Activated CD4-positive, alpha-beta T cell treated with anti-CD3 and anti-CD28 coated beads, Interleukin-2, amount 50 U/mL, for 24 hours (primary cell): ENCODE data around the gene ENTPD8.

Experiments used
- DNase-seq, 2 donors: peaks; one replicate each; pipeline ENCODE4 v3.0.0-alpha.2; 2020; ENCODE audit warnings: low read depth in 1 of 2, low spot score in 1 of 2

Gene ENTPD8

GRCh38 chr9:137441289-137441934, at the start of gene ENTPD8:
TSS of gene ENTPD8 (minus strand) at chr9:137441357. CDS start at chr9:137438285, 3,072 bp downstream.
- DNase-seq, result no peak

- DNase-seq, result no peak
These were observed 49.5 kb upstream of the ENTPD8 start for GRCh38 chr9:137490532-137491186.

GRCh38 chr9:137488906-137489305, 47.7 kb upstream of the ENTPD8 start:
- no peak for DNase-seq

GRCh38 chr9:137488327-137488653, 47.1 kb upstream of the ENTPD8 start:
- no peak for DNase-seq

- DNase-seq, result no peak
These were observed 46.5 kb upstream of the ENTPD8 start for GRCh38 chr9:137487454-137488326.

GRCh38 chr9:137486545-137487453, 45.6 kb upstream of the ENTPD8 start:
- no peak for DNase-seq

GRCh38 chr9:137486141-137486490, 45.0 kb upstream of the ENTPD8 start:
- no peak for DNase-seq

- no peak for DNase-seq
These were observed 44.4 kb upstream of the ENTPD8 start for GRCh38 chr9:137485343-137486140.

GRCh38 chr9:137484551-137485315, 43.6 kb upstream of the ENTPD8 start:
- no peak for DNase-seq

- no peak for DNase-seq
These were observed 41.1 kb upstream of the ENTPD8 start for GRCh38 chr9:137482094-137482781.

- no peak for DNase-seq
These were observed 39.8 kb upstream of the ENTPD8 start for GRCh38 chr9:137480686-137481683.

GRCh38 chr9:137479892-137480685, 38.9 kb upstream of the ENTPD8 start:
- DNase-seq, result no peak

- DNase-seq, result no peak
These were observed 38.1 kb upstream of the ENTPD8 start for GRCh38 chr9:137478962-137479861.

GRCh38 chr9:137478613-137478961, 37.4 kb upstream of the ENTPD8 start:
- no peak for DNase-seq

- DNase-seq, result no peak
These were observed 36.8 kb upstream of the ENTPD8 start for GRCh38 chr9:137477778-137478612.
